HepG2 (cell line): ENCODE measurements around the gene CMIP. TPM values are rescaled to one million over a fixed set of nuclear protein-coding genes. Genes with fewer than 3 reads are reported as not detected.

ENCODE experiments used
- ATAC-seq: fragments of 200-7000 bp; cut with Tn5 transposase; 3 replicates; pipeline ENCODE4 v1.9.1; 2020; ENCODE audit warnings: mild to moderate bottlenecking, moderate library complexity
- BruUV-seq: library from RNA; stranded (reverse); fragments of 400-500 nt; replicated peaks from 2 replicates; lab custom pipeline; 2021; lab: Mats Ljungman, UMichigan
- CTCF ChIA-PET: fragments of 300-600 bp; formaldehyde crosslinking; extraction: SDS; loops from one replicate; lab custom pipeline; 2021; ENCODE audit warnings: low total read pairs, inconsistent platforms, low intra/inter-chr PET ratio; lab: Yijun Ruan, JAX
- POLR2A ChIA-PET: fragments of 350-600 bp; sonication (Branson Sonifier 250); formaldehyde crosslinking; loops from one replicate; lab custom pipeline; 2020; ENCODE audit warnings: antibody characterized with exemption, inconsistent platforms; lab: Yijun Ruan, JAX
- DNase-seq: peaks from one replicate; pipeline ENCODE4 v3.0.0-alpha.2; 2015; ENCODE audit warnings: low spot score
- FAIRE-seq: peaks from 3 replicates; lab custom pipeline; 2011; peaks lifted over from hg19 to GRCh38; lab: Jason Lieb, UNC
- H2AFZ ChIP-seq: one replicate; pipeline ENCODE4 v1.6.1; 2011; ENCODE audit warnings: low read length, inconsistent platforms
- H3K27ac ChIP-seq: fragments of 300-600 bp; 3 replicates; pipeline ENCODE4 v1.8.0; 2011; ENCODE audit warnings: mixed run types, mild to moderate bottlenecking, mixed read lengths, low read length, inconsistent platforms; ENCODE audit not compliant: insufficient read depth; ENCODE audit errors: extremely low read length
- H3K27me3 ChIP-seq, 2 experiments: fragments of 200-600 bp in 1 of 2; 2 replicates in 1 of 2; 3 replicates in 1 of 2; pipeline versions ENCODE4 v1.6.0 to v1.8.0; 2011; ENCODE audit warnings: low read length in 2 of 2, mild to moderate bottlenecking in 2 of 2, moderate library complexity in 2 of 2, inconsistent platforms in 1 of 2; ENCODE audit not compliant: insufficient read depth in 2 of 2, control insufficient read depth in 1 of 2
- H3K36me3 ChIP-seq, 2 experiments: fragments of 200-600 bp in 1 of 2; replicated peaks in 1 of 2; 2 replicates in 1 of 2; 3 replicates in 1 of 2; pipeline versions ENCODE4 v1.5.1 to v1.8.0; 2011; ENCODE audit warnings: low read length in 2 of 2, inconsistent platforms in 1 of 2; ENCODE audit not compliant: insufficient read depth in 2 of 2, control insufficient read depth in 1 of 2
- H3K4me1 ChIP-seq: 2 replicates; pipeline ENCODE4 v1.5.1; 2012; ENCODE audit warnings: low read length, inconsistent platforms; ENCODE audit not compliant: insufficient read depth
- H3K4me2 ChIP-seq: 2 replicates; pipeline ENCODE4 v1.6.0; 2011; ENCODE audit warnings: low read depth, low read length, inconsistent platforms
- H3K4me3 ChIP-seq, 3 experiments: fragments of 200-600 bp in 1 of 3; sonication (generic), shearing (Covaris generic) in 1 of 3; replicated peaks in 1 of 3; 2 replicates each; pipeline ENCODE4 v1.5.1; 2011 to 2016; ENCODE audit warnings: low read length in 3 of 3, inconsistent platforms in 2 of 3, low read depth in 2 of 3, mild to moderate bottlenecking in 2 of 3, control low read depth in 1 of 3, mixed read lengths in 1 of 3; ENCODE audit not compliant: insufficient read depth in 1 of 3
- H3K79me2 ChIP-seq: one replicate; pipeline ENCODE4 v1.6.1; 2011; ENCODE audit warnings: low read length, inconsistent platforms; ENCODE audit not compliant: insufficient read depth
- H3K9ac ChIP-seq: 2 replicates; pipeline ENCODE4 v1.6.0; 2011; ENCODE audit warnings: mild to moderate bottlenecking, low read depth, low read length, inconsistent platforms; ENCODE audit not compliant: insufficient read depth
- H3K9me3 ChIP-seq: 2 replicates; pipeline ENCODE4 v1.5.1; 2012; ENCODE audit warnings: mild to moderate bottlenecking, low read length
- H4K20me1 ChIP-seq: 2 replicates; pipeline ENCODE4 v1.6.0; 2011; ENCODE audit warnings: inconsistent platforms, mild to moderate bottlenecking, low read length, moderate library complexity; ENCODE audit not compliant: insufficient read depth
- AGO1 ChIP-seq: fragments of 200-400 bp; formaldehyde crosslinking; IDR thresholded peaks from 2 replicates; pipeline ENCODE4 v1.6.1; 2017; ENCODE audit warnings: mild to moderate bottlenecking, low read depth, low read length, moderate library complexity; ENCODE audit not compliant: poor library complexity, severe bottlenecking
- ATF2 ChIP-seq: sonication (generic); formaldehyde crosslinking; IDR thresholded peaks from 2 replicates; pipeline ENCODE4 v1.4.0; 2020; ENCODE audit warnings: missing genetic modification reagents
- ATF3 ChIP-seq: sonication (generic); formaldehyde crosslinking; IDR thresholded peaks from 2 replicates; pipeline ENCODE4 v1.4.0; 2020; ENCODE audit warnings: missing genetic modification reagents
- ETS1 ChIP-seq: sonication (generic); formaldehyde crosslinking; IDR thresholded peaks from 2 replicates; pipeline ENCODE4 v1.4.0; 2020; ENCODE audit warnings: missing genetic modification reagents
- GFI1 ChIP-seq: sonication (generic); formaldehyde crosslinking; IDR thresholded peaks from 2 replicates; pipeline ENCODE4 v1.5.0; 2020; ENCODE audit warnings: missing genetic modification reagents, mild to moderate bottlenecking, borderline replicate concordance
- MAFK ChIP-seq, 2 experiments: IDR thresholded peaks in 1 of 2; conservative IDR thresholded peaks in 1 of 2; 2 replicates each; pipeline ENCODE4 v1.6.1; 2011; ENCODE audit warnings: improper control_type of control experiment in 2 of 2, low read length in 2 of 2
- NFYC ChIP-seq: IDR thresholded peaks from 2 replicates; pipeline ENCODE4 v1.6.1; 2016; ENCODE audit warnings: missing genetic modification reagents, missing compliant biosample characterization
- NPAS2 ChIP-seq: sonication (generic); formaldehyde crosslinking; IDR thresholded peaks from 2 replicates; pipeline ENCODE4 v1.8.0; 2022; ENCODE audit warnings: mild to moderate bottlenecking, missing genetic modification reagents, borderline replicate concordance
- PPARG ChIP-seq: conservative IDR thresholded peaks from 2 replicates; pipeline ENCODE4 v1.6.1; 2016; ENCODE audit warnings: missing biosample characterization, missing genetic modification reagents
- RELA ChIP-seq: sonication (generic); formaldehyde crosslinking; IDR thresholded peaks from 2 replicates; pipeline ENCODE4 v1.4.0; 2020; ENCODE audit warnings: missing genetic modification reagents
- SP140L ChIP-seq: sonication (generic); formaldehyde crosslinking; IDR thresholded peaks from 2 replicates; pipeline ENCODE4 v1.4.0; 2020; ENCODE audit warnings: missing genetic modification reagents, borderline replicate concordance
- ZBTB37 ChIP-seq: sonication (generic); formaldehyde crosslinking; IDR thresholded peaks from 2 replicates; pipeline ENCODE4 v1.4.0; 2020; ENCODE audit warnings: mild to moderate bottlenecking, missing genetic modification reagents
- ZBTB42 ChIP-seq: sonication (generic); formaldehyde crosslinking; IDR thresholded peaks from 2 replicates; pipeline ENCODE4 v1.5.0; 2020; ENCODE audit warnings: mild to moderate bottlenecking, missing genetic modification reagents
- ZFP36L2 ChIP-seq: sonication (generic); formaldehyde crosslinking; IDR thresholded peaks from 2 replicates; pipeline ENCODE4 v1.4.0; 2020; ENCODE audit warnings: missing genetic modification reagents
- ZNF180 ChIP-seq: sonication (generic); formaldehyde crosslinking; IDR thresholded peaks from 2 replicates; pipeline ENCODE4 v1.4.0; 2020; ENCODE audit warnings: low read depth, missing genetic modification reagents, borderline replicate concordance
- ZNF225 ChIP-seq: sonication (generic); formaldehyde crosslinking; IDR thresholded peaks from 2 replicates; pipeline ENCODE4 v1.4.0; 2020; ENCODE audit warnings: mild to moderate bottlenecking, missing genetic modification reagents
- ZNF430 ChIP-seq: sonication (generic); formaldehyde crosslinking; IDR thresholded peaks from 2 replicates; pipeline ENCODE4 v1.9.0; 2021; ENCODE audit warnings: mild to moderate bottlenecking, missing genetic modification reagents
- WGBS: methylation state at CpG from one replicate; pipeline ENCODE4 v1.1.6; 2017; ENCODE audit warnings: low lambda C conversion rate; 5-methylcytosine and 5-hydroxymethylcytosine counted together
- in situ Hi-C: cut with HindIII; loops from 2 replicates; pipeline ENCODE4 v1.10.0; 2017; ENCODE audit warnings: low pct_unique_long_range_greater_than_20kb; ENCODE audit not compliant: extremely low pct_ligation_motif_present
- intact Hi-C: fragments of 100-400 bp; cut with micrococcal nuclease; formaldehyde crosslinking; loops from one replicate; pipeline ENCODE4 v1.10.0; 2022; ENCODE audit not compliant: unreplicated experiment
- polyA plus RNA-seq, 8 experiments: library from polyadenylated mRNA; depleted of rRNA in 3 of 8; stranded (reverse) in 7 of 8; unstranded in 1 of 8; fragments of >200 nt; fragmentation: Illumina TruSeq in 4 of 8; extraction: Trizol in 4 of 8; gene quantifications; 2 replicates each; pipeline versions ENCODE4 v1.2.1 to v1.2.3, GENCODE V29; 2011 to 2016; ENCODE audit warnings: low read depth in 4 of 8, missing spikeins in 1 of 8, mixed read lengths in 1 of 8; ENCODE audit not compliant: insufficient read depth in 1 of 8
- total RNA-seq, 5 experiments: library from RNA; depleted of rRNA; stranded (reverse); fragments of >200 nt; fragmentation: Illumina TruSeq; extraction: Trizol; gene quantifications; 2 replicates each; pipeline ENCODE4 v1.2.3, GENCODE V29; 2016; ENCODE audit warnings: low read depth in 1 of 5

The CMIP gene
- total and polyA plus RNA-seq, 2 of the 13 experiments (the other 11 are each of a cell fraction or from before 2014, with no cell fraction given), result 10.9 to 18.1 TPM

GRCh38 chr16:81638286-81638945, 193.8 kb downstream of the CMIP start:
- no TSS peak for BruUV-seq

More at GRCh38 chr16:81638286-81638945, 193.8 kb downstream of the CMIP start:
- no peak for FAIRE-seq
- DNase-seq, result no peak
- no peak overlapping the region for H2AFZ ChIP-seq
- H3K27ac ChIP-seq, result no peak overlapping the region
- WGBS, result 96% methylated on average over 13 of the region's 13 CpGs
- intact Hi-C loops (no loop called here), in situ Hi-C loops (no loop called here)
- peaks cover 45% of the 10 kb centered on the region for H3K79me2 ChIP-seq
- no peak overlapping the region for H3K9ac ChIP-seq
- H3K4me3 ChIP-seq, result no peak overlapping the region
- H3K9me3 ChIP-seq, result no peaks in the 10 kb centered on the region
- ATAC-seq, result no peak
- TF ChIP-seq GFI1 (CRISPR knock-in tag) (no peak), ZBTB37 (CRISPR knock-in tag) (no peak), ATF2 (no peak), ZNF225 (CRISPR knock-in tag) (no peak), ZNF430 (no peak), MAFK (conservative IDR thresholded peaks at IDR 0.05 in 1 of 2, IDR thresholded peaks at IDR 0.05 in 1 of 2; ENCODE audit: low read length in 2 of 2) (no peak), PPARG (CRISPR knock-in tag) (no peak), AGO1 (no peak), NFYC (CRISPR knock-in tag) (no peak), ZFP36L2 (CRISPR knock-in tag) (no peak), RELA (CRISPR knock-in tag) (no peak), ATF3 (CRISPR knock-in tag) (no peak), ZBTB42 (CRISPR knock-in tag) (no peak), ZNF180 (CRISPR knock-in tag) (no peak), SP140L (CRISPR knock-in tag) (no peak), NPAS2 (CRISPR knock-in tag) (no peak), ETS1 (CRISPR knock-in tag) (no peak)
- TF ChIP-seq, all 625 proteins: peak for 0
- Histone ChIP-seq H4K20me1 (peaks cover 86% of the 10 kb centered on the region), H3K27me3 (no peaks in the 10 kb centered on the region), H3K4me1 (peaks cover 39% of the 10 kb centered on the region), H3K36me3 (peaks cover 8 to 31% of the 10 kb centered on the region in 2 experiments), H3K4me2 (no peak overlapping the region)
- ChIA-PET POLR2A (no interaction called here), CTCF (no interaction called here)
